GM23338 (cell line): ENCODE results near the gene TPCN2. TPM values are rescaled to one million over a fixed set of nuclear protein-coding genes. Genes with fewer than 3 reads are reported as not detected.

ENCODE experiments used
- ATAC-seq: fragments of 200-7000 bp; cut with Tn5 transposase; 3 replicates; pipeline ENCODE4 v1.9.1; 2020
- DNase-seq: peaks from one replicate; pipeline ENCODE4 v3.0.0-alpha.2; 2015; ENCODE audit warnings: low spot score
- H2AFZ ChIP-seq: fragments of 200-600 bp; sonication (generic); 2 replicates; pipeline ENCODE4 v1.8.0; 2016; ENCODE audit warnings: antibody characterized with exemption, mild to moderate bottlenecking, moderate library complexity
- H3F3A ChIP-seq: fragments of 200-600 bp; sonication (generic); replicated peaks from 2 replicates; pipeline ENCODE4 v1.8.0; 2017; ENCODE audit warnings: antibody characterized with exemption, mixed run types, low read depth
- H3K27ac ChIP-seq: fragments of 200-600 bp; sonication (generic); 2 replicates; pipeline ENCODE4 v1.6.1; 2016; ENCODE audit warnings: low read depth
- H3K27me3 ChIP-seq: fragments of 200-600 bp; sonication (generic); 2 replicates; pipeline ENCODE4 v1.8.0; 2016; ENCODE audit warnings: mild to moderate bottlenecking, mixed run types, moderate library complexity; ENCODE audit not compliant: insufficient read depth
- H3K36me3 ChIP-seq: fragments of 200-600 bp; sonication (generic); 2 replicates; pipeline ENCODE4 v1.8.0; 2016; ENCODE audit warnings: mild to moderate bottlenecking; ENCODE audit not compliant: insufficient read depth
- H3K4me1 ChIP-seq: fragments of 200-600 bp; sonication (generic); 2 replicates; pipeline ENCODE4 v1.8.0; 2016; ENCODE audit warnings: mild to moderate bottlenecking, moderate library complexity; ENCODE audit not compliant: insufficient read depth
- H3K4me2 ChIP-seq: fragments of 200-600 bp; sonication (generic); 2 replicates; pipeline ENCODE4 v1.7.1; 2017; ENCODE audit warnings: mixed run types
- H3K4me3 ChIP-seq: fragments of 200-600 bp; sonication (generic); 2 replicates; pipeline ENCODE4 v1.6.1; 2016; ENCODE audit warnings: mixed run types
- H3K79me2 ChIP-seq: fragments of 200-600 bp; sonication (generic); replicated peaks from 2 replicates; pipeline ENCODE4 v1.8.0; 2017; ENCODE audit warnings: mild to moderate bottlenecking; ENCODE audit not compliant: insufficient read depth
- H3K9me2 ChIP-seq: fragments of 200-600 bp; sonication (generic); 2 replicates; pipeline ENCODE4 v1.8.0; 2017; ENCODE audit not compliant: insufficient read depth
- H4K20me1 ChIP-seq: fragments of 200-600 bp; sonication (generic); replicated peaks from 2 replicates; pipeline ENCODE4 v1.8.0; 2017; ENCODE audit warnings: mild to moderate bottlenecking; ENCODE audit not compliant: insufficient read depth
- H3K27ac Mint-ChIP-seq: 2 replicates; pipeline ENCODE4 v1.8.0; 2020; ENCODE audit warnings: inconsistent platforms, mild to moderate bottlenecking, moderate library complexity, mixed read lengths
- H3K27me3 Mint-ChIP-seq: 3 replicates; pipeline ENCODE4 v1.8.0; 2022; ENCODE audit warnings: low read depth, mild to moderate bottlenecking, moderate library complexity, mixed read lengths, inconsistent platforms; ENCODE audit not compliant: insufficient read depth, poor library complexity
- H3K36me3 Mint-ChIP-seq: 3 replicates; pipeline ENCODE4 v1.8.0; 2021; ENCODE audit warnings: low read depth, mild to moderate bottlenecking, inconsistent platforms, moderate library complexity, mixed read lengths
- H3K4me1 Mint-ChIP-seq: 3 replicates; pipeline ENCODE4 v1.8.0; 2020; ENCODE audit warnings: mild to moderate bottlenecking, inconsistent platforms, mixed read lengths
- H3K4me3 Mint-ChIP-seq: 3 replicates; pipeline ENCODE4 v1.8.0; 2021; ENCODE audit warnings: moderate library complexity, mild to moderate bottlenecking, inconsistent platforms, mixed read lengths
- H3K9me3 Mint-ChIP-seq: 3 replicates; pipeline ENCODE4 v1.8.0; 2020; ENCODE audit warnings: moderate library complexity, mild to moderate bottlenecking, inconsistent platforms, mixed read lengths
- CREB1 ChIP-seq: fragments of 250-450 bp; sonication (Bioruptor Pico); IDR thresholded peaks from 2 replicates; pipeline ENCODE4 v1.5.0; 2020; ENCODE audit warnings: low read depth, mild to moderate bottlenecking, moderate library complexity
- EZH2 ChIP-seq: fragments of 200-600 bp; sonication (generic); IDR thresholded peaks from one replicate; pipeline ENCODE4 v1.8.0; 2017; ENCODE audit warnings: antibody characterized with exemption, mild to moderate bottlenecking, low read depth; ENCODE audit not compliant: unreplicated experiment
- JUNB ChIP-seq: IDR thresholded peaks from one replicate; pipeline ENCODE4 v1.6.1; 2016; ENCODE audit warnings: antibody characterized with exemption; ENCODE audit not compliant: unreplicated experiment
- NANOG ChIP-seq: IDR thresholded peaks from 2 replicates; pipeline ENCODE4 v1.6.1; 2016; ENCODE audit warnings: antibody characterized with exemption, borderline replicate concordance
- POLR2AphosphoS5 ChIP-seq: IDR thresholded peaks from 2 replicates; pipeline ENCODE4 v1.6.1; 2016; ENCODE audit warnings: antibody characterized with exemption, low read depth
- STAT1 ChIP-seq: IDR thresholded peaks from one replicate; pipeline ENCODE4 v1.6.1; 2016; ENCODE audit warnings: antibody characterized with exemption; ENCODE audit not compliant: unreplicated experiment
- ZNF114 ChIP-seq: fragments of 250-450 bp; sonication (Bioruptor Pico); IDR thresholded peaks from 2 replicates; pipeline ENCODE4 v1.5.0; 2020; ENCODE audit warnings: mild to moderate bottlenecking, moderate library complexity
- ZNF331 ChIP-seq: fragments of 250-450 bp; sonication (Bioruptor Pico); IDR thresholded peaks from 2 replicates; pipeline ENCODE4 v1.5.0; 2020; ENCODE audit warnings: low read depth, mild to moderate bottlenecking, moderate library complexity
- polyA plus RNA-seq: library from polyadenylated mRNA; unstranded; fragments of >200 nt; fragmentation: Nextera tagmentation; extraction: Ambion mirVana; gene quantifications from 2 replicates; pipeline ENCODE4 v1.2.1, GENCODE V29; 2016
- total RNA-seq: library from RNA; depleted of rRNA; stranded (reverse); fragments of >200 nt; shearing (Covaris generic); gene quantifications from 2 replicates; pipeline ENCODE4 v1.2.3, GENCODE V29; 2014
- TF ChIP-seq, protein P1 (sequence below): IDR thresholded peaks from 2 replicates; pipeline ENCODE4 v1.6.1; 2016; ENCODE audit warnings: antibody characterized with exemption
- TF ChIP-seq, protein P2 (sequence below), 2 experiments: fragments of 200-600 bp in 1 of 2; sonication (generic) in 1 of 2; conservative IDR thresholded peaks; 2 replicates each; pipeline versions ENCODE4 v1.5.1 to v1.6.1; 2016 to 2017; ENCODE audit warnings: antibody characterized with exemption in 2 of 2, low read depth in 2 of 2, mild to moderate bottlenecking in 2 of 2, moderate library complexity in 1 of 2
- TF ChIP-seq, protein P3 (sequence below): IDR thresholded peaks from one replicate; pipeline ENCODE4 v1.6.1; 2018; ENCODE audit warnings: antibody characterized with exemption; ENCODE audit not compliant: unreplicated experiment
- TF ChIP-seq, protein P4 (sequence below): fragments of 250-450 bp; sonication (Bioruptor Pico); IDR thresholded peaks from 2 replicates; pipeline ENCODE4 v1.5.0; 2020; ENCODE audit warnings: mild to moderate bottlenecking, moderate library complexity

The TPCN2 gene
- total and polyA plus RNA-seq, 2 experiments from 2014 or later: 5.8 to 14.7 TPM

DNA sequence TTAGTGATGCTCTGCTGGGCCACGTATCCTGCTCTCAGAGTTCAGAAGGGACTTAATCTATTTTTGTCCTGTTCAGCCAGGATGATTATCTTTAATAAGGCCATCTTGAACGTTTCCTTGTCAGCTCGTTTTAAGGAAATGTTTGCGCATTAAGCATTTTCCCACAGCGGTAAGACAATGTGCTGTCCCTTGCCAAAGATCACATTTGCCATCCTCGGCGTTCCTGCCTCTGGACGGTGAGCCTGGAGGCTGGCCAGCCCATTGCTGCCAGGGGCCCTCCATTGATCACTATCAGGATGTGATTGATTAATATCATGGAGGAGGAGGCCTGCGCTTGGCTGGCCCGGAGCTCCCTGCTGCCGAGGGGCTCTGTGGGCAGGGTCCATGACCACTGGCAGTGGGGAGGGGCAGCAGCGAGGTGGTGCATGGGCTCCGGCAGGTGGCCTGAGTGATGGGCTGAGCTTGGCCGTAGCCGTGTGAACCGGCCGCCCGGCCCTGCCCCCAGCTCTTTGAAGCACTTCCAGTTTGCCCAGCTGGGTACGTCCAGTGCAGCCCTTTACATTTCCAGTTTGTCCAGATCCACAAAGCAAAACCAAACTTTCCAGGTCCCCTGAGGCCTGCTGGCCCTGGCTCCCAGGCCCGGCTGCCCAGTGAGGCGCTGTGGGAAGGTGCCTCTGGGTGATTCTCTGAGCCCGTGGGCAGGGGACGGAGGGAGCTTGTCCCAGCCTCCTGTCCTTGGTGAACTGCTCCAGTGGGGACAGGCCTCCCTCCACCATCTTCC, 57.5 kb downstream of the TPCN2 start:
- Mint-ChIP-seq H3K27ac (no peak overlapping the region), H3K9me3 (peaks cover 26% of the 10 kb centered on the region), H3K4me3 (no peak overlapping the region), H3K36me3 (peaks cover 3% of the 10 kb centered on the region; the same call in 1 of the 3 replicates), H3K4me1 (no peaks in the 10 kb centered on the region; the same call in 1 of the 3 replicates), H3K27me3 (peaks cover 8% of the 10 kb centered on the region)
- H3K79me2 ChIP-seq: no peaks in the 10 kb centered on the region
- H4K20me1 ChIP-seq: no peaks in the 10 kb centered on the region
- no peak for ATAC-seq
- DNase-seq: no peak
- no peak overlapping the region for H3K27ac ChIP-seq
- no peak overlapping the region for H2AFZ ChIP-seq
- H3K27me3 ChIP-seq: no peaks in the 10 kb centered on the region
- no peak overlapping the region for H3K4me3 ChIP-seq
- H3K9me2 ChIP-seq: no peaks in the 10 kb centered on the region
- no peaks in the 10 kb centered on the region for H3K4me1 ChIP-seq
- H3K36me3 ChIP-seq: no peaks in the 10 kb centered on the region
- H3F3A ChIP-seq: no peaks in the 10 kb centered on the region
- TF ChIP-seq, protein P1, sequence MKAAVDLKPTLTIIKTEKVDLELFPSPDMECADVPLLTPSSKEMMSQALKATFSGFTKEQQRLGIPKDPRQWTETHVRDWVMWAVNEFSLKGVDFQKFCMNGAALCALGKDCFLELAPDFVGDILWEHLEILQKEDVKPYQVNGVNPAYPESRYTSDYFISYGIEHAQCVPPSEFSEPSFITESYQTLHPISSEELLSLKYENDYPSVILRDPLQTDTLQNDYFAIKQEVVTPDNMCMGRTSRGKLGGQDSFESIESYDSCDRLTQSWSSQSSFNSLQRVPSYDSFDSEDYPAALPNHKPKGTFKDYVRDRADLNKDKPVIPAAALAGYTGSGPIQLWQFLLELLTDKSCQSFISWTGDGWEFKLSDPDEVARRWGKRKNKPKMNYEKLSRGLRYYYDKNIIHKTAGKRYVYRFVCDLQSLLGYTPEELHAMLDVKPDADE: no peak
- TF ChIP-seq NANOG: no peak
- TF ChIP-seq ZNF331 (CRISPR knock-in tag): no peak
- TF ChIP-seq, protein P2, sequence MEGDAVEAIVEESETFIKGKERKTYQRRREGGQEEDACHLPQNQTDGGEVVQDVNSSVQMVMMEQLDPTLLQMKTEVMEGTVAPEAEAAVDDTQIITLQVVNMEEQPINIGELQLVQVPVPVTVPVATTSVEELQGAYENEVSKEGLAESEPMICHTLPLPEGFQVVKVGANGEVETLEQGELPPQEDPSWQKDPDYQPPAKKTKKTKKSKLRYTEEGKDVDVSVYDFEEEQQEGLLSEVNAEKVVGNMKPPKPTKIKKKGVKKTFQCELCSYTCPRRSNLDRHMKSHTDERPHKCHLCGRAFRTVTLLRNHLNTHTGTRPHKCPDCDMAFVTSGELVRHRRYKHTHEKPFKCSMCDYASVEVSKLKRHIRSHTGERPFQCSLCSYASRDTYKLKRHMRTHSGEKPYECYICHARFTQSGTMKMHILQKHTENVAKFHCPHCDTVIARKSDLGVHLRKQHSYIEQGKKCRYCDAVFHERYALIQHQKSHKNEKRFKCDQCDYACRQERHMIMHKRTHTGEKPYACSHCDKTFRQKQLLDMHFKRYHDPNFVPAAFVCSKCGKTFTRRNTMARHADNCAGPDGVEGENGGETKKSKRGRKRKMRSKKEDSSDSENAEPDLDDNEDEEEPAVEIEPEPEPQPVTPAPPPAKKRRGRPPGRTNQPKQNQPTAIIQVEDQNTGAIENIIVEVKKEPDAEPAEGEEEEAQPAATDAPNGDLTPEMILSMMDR (conservative IDR thresholded peaks at IDR 0.05; ENCODE audit: low read depth in 2 of 2): no peak
- no peak for TF ChIP-seq CREB1 (CRISPR knock-in tag)
- no peak for TF ChIP-seq EZH2
- TF ChIP-seq, protein P3, sequence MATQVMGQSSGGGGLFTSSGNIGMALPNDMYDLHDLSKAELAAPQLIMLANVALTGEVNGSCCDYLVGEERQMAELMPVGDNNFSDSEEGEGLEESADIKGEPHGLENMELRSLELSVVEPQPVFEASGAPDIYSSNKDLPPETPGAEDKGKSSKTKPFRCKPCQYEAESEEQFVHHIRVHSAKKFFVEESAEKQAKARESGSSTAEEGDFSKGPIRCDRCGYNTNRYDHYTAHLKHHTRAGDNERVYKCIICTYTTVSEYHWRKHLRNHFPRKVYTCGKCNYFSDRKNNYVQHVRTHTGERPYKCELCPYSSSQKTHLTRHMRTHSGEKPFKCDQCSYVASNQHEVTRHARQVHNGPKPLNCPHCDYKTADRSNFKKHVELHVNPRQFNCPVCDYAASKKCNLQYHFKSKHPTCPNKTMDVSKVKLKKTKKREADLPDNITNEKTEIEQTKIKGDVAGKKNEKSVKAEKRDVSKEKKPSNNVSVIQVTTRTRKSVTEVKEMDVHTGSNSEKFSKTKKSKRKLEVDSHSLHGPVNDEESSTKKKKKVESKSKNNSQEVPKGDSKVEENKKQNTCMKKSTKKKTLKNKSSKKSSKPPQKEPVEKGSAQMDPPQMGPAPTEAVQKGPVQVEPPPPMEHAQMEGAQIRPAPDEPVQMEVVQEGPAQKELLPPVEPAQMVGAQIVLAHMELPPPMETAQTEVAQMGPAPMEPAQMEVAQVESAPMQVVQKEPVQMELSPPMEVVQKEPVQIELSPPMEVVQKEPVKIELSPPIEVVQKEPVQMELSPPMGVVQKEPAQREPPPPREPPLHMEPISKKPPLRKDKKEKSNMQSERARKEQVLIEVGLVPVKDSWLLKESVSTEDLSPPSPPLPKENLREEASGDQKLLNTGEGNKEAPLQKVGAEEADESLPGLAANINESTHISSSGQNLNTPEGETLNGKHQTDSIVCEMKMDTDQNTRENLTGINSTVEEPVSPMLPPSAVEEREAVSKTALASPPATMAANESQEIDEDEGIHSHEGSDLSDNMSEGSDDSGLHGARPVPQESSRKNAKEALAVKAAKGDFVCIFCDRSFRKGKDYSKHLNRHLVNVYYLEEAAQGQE: no peak
- no peak for TF ChIP-seq STAT1
- TF ChIP-seq, protein P4, sequence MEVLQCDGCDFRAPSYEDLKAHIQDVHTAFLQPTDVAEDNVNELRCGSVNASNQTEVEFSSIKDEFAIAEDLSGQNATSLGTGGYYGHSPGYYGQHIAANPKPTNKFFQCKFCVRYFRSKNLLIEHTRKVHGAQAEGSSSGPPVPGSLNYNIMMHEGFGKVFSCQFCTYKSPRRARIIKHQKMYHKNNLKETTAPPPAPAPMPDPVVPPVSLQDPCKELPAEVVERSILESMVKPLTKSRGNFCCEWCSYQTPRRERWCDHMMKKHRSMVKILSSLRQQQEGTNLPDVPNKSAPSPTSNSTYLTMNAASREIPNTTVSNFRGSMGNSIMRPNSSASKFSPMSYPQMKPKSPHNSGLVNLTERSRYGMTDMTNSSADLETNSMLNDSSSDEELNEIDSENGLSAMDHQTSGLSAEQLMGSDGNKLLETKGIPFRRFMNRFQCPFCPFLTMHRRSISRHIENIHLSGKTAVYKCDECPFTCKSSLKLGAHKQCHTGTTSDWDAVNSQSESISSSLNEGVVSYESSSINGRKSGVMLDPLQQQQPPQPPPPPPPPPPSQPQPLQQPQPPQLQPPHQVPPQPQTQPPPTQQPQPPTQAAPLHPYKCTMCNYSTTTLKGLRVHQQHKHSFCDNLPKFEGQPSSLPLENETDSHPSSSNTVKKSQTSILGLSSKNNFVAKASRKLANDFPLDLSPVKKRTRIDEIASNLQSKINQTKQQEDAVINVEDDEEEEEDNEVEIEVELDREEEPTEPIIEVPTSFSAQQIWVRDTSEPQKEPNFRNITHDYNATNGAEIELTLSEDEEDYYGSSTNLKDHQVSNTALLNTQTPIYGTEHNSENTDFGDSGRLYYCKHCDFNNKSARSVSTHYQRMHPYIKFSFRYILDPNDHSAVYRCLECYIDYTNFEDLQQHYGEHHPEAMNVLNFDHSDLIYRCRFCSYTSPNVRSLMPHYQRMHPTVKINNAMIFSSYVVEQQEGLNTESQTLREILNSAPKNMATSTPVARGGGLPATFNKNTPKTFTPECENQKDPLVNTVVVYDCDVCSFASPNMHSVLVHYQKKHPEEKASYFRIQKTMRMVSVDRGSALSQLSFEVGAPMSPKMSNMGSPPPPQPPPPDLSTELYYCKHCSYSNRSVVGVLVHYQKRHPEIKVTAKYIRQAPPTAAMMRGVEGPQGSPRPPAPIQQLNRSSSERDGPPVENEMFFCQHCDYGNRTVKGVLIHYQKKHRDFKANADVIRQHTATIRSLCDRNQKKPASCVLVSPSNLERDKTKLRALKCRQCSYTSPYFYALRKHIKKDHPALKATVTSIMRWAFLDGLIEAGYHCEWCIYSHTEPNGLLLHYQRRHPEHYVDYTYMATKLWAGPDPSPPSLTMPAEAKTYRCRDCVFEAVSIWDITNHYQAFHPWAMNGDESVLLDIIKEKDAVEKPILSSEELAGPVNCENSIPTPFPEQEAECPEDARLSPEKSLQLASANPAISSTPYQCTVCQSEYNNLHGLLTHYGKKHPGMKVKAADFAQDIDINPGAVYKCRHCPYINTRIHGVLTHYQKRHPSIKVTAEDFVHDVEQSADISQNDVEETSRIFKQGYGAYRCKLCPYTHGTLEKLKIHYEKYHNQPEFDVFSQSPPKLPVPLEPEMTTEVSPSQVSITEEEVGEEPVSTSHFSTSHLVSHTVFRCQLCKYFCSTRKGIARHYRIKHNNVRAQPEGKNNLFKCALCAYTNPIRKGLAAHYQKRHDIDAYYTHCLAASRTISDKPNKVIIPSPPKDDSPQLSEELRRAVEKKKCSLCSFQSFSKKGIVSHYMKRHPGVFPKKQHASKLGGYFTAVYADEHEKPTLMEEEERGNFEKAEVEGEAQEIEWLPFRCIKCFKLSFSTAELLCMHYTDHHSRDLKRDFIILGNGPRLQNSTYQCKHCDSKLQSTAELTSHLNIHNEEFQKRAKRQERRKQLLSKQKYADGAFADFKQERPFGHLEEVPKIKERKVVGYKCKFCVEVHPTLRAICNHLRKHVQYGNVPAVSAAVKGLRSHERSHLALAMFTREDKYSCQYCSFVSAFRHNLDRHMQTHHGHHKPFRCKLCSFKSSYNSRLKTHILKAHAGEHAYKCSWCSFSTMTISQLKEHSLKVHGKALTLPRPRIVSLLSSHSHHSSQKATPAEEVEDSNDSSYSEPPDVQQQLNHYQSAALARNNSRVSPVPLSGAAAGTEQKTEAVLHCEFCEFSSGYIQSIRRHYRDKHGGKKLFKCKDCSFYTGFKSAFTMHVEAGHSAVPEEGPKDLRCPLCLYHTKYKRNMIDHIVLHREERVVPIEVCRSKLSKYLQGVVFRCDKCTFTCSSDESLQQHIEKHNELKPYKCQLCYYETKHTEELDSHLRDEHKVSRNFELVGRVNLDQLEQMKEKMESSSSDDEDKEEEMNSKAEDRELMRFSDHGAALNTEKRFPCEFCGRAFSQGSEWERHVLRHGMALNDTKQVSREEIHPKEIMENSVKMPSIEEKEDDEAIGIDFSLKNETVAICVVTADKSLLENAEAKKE (CRISPR knock-in tag): no peak
- TF ChIP-seq JUNB: no peak
- TF ChIP-seq POLR2AphosphoS5: no peak
- no peak for TF ChIP-seq ZNF114 (CRISPR knock-in tag)
- no peak overlapping the region for H3K4me2 ChIP-seq
